ENCODE measurements around the gene FAM98C. TPM values are rescaled to one million over a fixed set of nuclear protein-coding genes. Genes with fewer than 3 reads are reported as not detected.

The FAM98C gene
- total RNA-seq, 1 donor from 2014 or later, result 16.0 TPM

- no peak overlapping the region for H3K4me3 Mint-ChIP-seq (ENCODE audit: unreplicated experiment)
- peaks cover 1% of the 10 kb centered on the region for H3K36me3 Mint-ChIP-seq (ENCODE audit: low read depth)
- no peak for TF ChIP-seq CTCF (IDR thresholded peaks at IDR 0.05)
- no peak for DNase-seq (ENCODE audit: low spot score)
- peaks cover 8% of the 10 kb centered on the region for H3K27me3 Mint-ChIP-seq (ENCODE audit: low read depth)
- no peak overlapping the region for H3K27ac Mint-ChIP-seq (ENCODE audit: unreplicated experiment)
- no peaks in the 10 kb centered on the region for H3K4me1 Mint-ChIP-seq (ENCODE audit: low read depth)
- no peaks in the 10 kb centered on the region for H3K9me3 Mint-ChIP-seq (ENCODE audit: low read depth)
Observed at GRCh38 chr19:38457202-38457601, 54.3 kb downstream of the FAM98C start.

- peak overlapping the region; percentile 67 for H3K27ac Mint-ChIP-seq (ENCODE audit: unreplicated experiment)
- DNase-seq (ENCODE audit: low spot score), result no peak
- no peak overlapping the region for H3K4me3 Mint-ChIP-seq (ENCODE audit: unreplicated experiment)
- H3K36me3 Mint-ChIP-seq (ENCODE audit: low read depth), result peaks cover 1% of the 10 kb centered on the region
- H3K9me3 Mint-ChIP-seq (ENCODE audit: low read depth), result no peaks in the 10 kb centered on the region
- peaks cover 10% of the 10 kb centered on the region for H3K27me3 Mint-ChIP-seq (ENCODE audit: low read depth)
- H3K4me1 Mint-ChIP-seq (ENCODE audit: low read depth), result no peaks in the 10 kb centered on the region
- no peak for TF ChIP-seq CTCF (IDR thresholded peaks at IDR 0.05)
Observed at GRCh38 chr19:38457690-38458405, 55.0 kb downstream of the FAM98C start.

Other genes with a start within 250 kb of the FAM98C start
- gene DPF1, start 178.9 kb upstream of the FAM98C start, total RNA-seq, result 2.1 to 4.8 TPM (median 2.4 TPM) in 3 replicates
- gene PPP1R14A, start 146.7 kb upstream of the FAM98C start, total RNA-seq, result 132 to 297 TPM (median 295 TPM) in 3 replicates
- gene SPINT2, start 138.5 kb upstream of the FAM98C start, total RNA-seq, result 21.3 to 28.0 TPM (median 26.4 TPM) in 3 replicates
- 2.0 to 5.2 TPM (median 2.0 TPM) in 3 replicates for gene C19orf33, start 98.8 kb upstream of the FAM98C start, total RNA-seq
- 93.3 to 101 TPM (median 97.8 TPM) in 3 replicates for gene YIF1B, start 87.1 kb upstream of the FAM98C start, total RNA-seq
- gene KCNK6, start 83.2 kb upstream of the FAM98C start, total RNA-seq, result 22.0 to 30.9 TPM (median 29.2 TPM) in 3 replicates
- gene CATSPERG, start 67.3 kb upstream of the FAM98C start, total RNA-seq, result 3.9 to 7.6 TPM (median 5.3 TPM) in 3 replicates
- 181 to 197 TPM (median 197 TPM) in 3 replicates for gene PSMD8, start 28.5 kb upstream of the FAM98C start, total RNA-seq
- 0.80 to 1.8 TPM (median 1.5 TPM) in 3 replicates for gene GGN, start 15.1 kb upstream of the FAM98C start, total RNA-seq
- 3.2 to 4.6 TPM (median 4.6 TPM) in 3 replicates for gene SPRED3, start 14.4 kb upstream of the FAM98C start, total RNA-seq
- not detected in 3 replicates for gene RASGRP4, start 23.1 kb downstream of the FAM98C start, total RNA-seq
- 0.02 to 0.32 TPM (median 0.26 TPM) in 3 replicates for gene RYR1, start 30.6 kb downstream of the FAM98C start, total RNA-seq
- 0.23 to 1.4 TPM (median 1.4 TPM) in 3 replicates for gene MAP4K1, start 214.9 kb downstream of the FAM98C start, total RNA-seq
- 177 to 208 TPM (median 185 TPM) in 3 replicates for gene EIF3K, start 216.1 kb downstream of the FAM98C start, total RNA-seq
- 641 to 921 TPM (median 917 TPM) in 3 replicates for gene ACTN4, start 244.6 kb downstream of the FAM98C start, total RNA-seq